Stomach (tissue), 9 donors: ENCODE data around the gene ARPC5. TPM values are rescaled to one million over a fixed set of nuclear protein-coding genes. Genes with fewer than 3 reads are reported as not detected.
"Not testable (repeated sequence)": the region's sequence is repeated elsewhere in the genome, so short reads cannot be mapped to it uniquely, and the experiment has no call there.

Source experiments
- DNase-seq, 2 donors: peaks; one replicate each; pipeline versions ENCODE4 v3.0.0 to v3.0.0-alpha.2; 2013 to 2019
- H3K27ac ChIP-seq, 5 donors: fragments of 200-600 bp in 4 of 5; sonication (generic) in 4 of 5; one replicate each; pipeline ENCODE4 v1.5.1; 2013 to 2019; ENCODE audit warnings: mild to moderate bottlenecking in 1 of 5, moderate library complexity in 1 of 5
- H3K27me3 ChIP-seq, 3 donors: fragments of 200-600 bp; sonication (generic); one replicate each; pipeline ENCODE4 v1.5.1; 2017 to 2019; ENCODE audit warnings: mixed run types in 1 of 3
- H3K36me3 ChIP-seq, 4 donors: fragments of 200-600 bp; sonication (generic); 1 replicate in 3 of 4; 2 replicates in 1 of 4; pipeline ENCODE4 v1.5.1; 2016 to 2019
- H3K4me1 ChIP-seq, 4 donors: fragments of 200-600 bp; sonication (generic); one replicate each; pipeline ENCODE4 v1.5.1; 2016 to 2019
- H3K4me3 ChIP-seq, 4 donors: fragments of 200-600 bp; sonication (generic) in 3 of 4; one replicate each; pipeline ENCODE4 v1.5.1; 2016 to 2019; ENCODE audit warnings: mild to moderate bottlenecking in 1 of 4
- H3K9me3 ChIP-seq, 4 donors: fragments of 200-600 bp; sonication (generic); one replicate each; pipeline ENCODE4 v1.5.1; 2016 to 2019
- EP300 ChIP-seq: sonication (generic); formaldehyde crosslinking; IDR thresholded peaks from one replicate; pipeline ENCODE4 v1.6.1; 2017; ENCODE audit warnings: antibody characterized with exemption
- POLR2A ChIP-seq, 4 donors: fragments of 450-650 bp; IDR thresholded peaks; one replicate each; pipeline ENCODE4 v1.6.1; 2016; ENCODE audit warnings: antibody characterized with exemption in 4 of 4, control low read depth in 2 of 4, mild to moderate bottlenecking in 1 of 4, moderate library complexity in 1 of 4
- POLR2AphosphoS5 ChIP-seq, 3 donors: sonication (generic); formaldehyde crosslinking; IDR thresholded peaks; one replicate each; pipeline ENCODE4 v1.6.1; 2016; ENCODE audit warnings: antibody characterized with exemption in 3 of 3
- WGBS, 5 donors: extraction: QIAGEN DNeasy Blood & Tissue Kit in 3 of 5; methylation state at CpG; one replicate each; pipeline versions ENCODE4 v1.1.5 to v1.1.7; 2013 to 2018; 5-methylcytosine and 5-hydroxymethylcytosine counted together
- intact Hi-C: fragments of 100-400 bp; cut with DNase I; formaldehyde crosslinking; loops from one replicate; pipeline ENCODE4 v1.15.1; 2023; ENCODE audit warnings: low total_unique reads
- polyA plus RNA-seq, 3 donors: library from polyadenylated mRNA; stranded (reverse); fragments of 200-250 nt; gene quantifications; one replicate each; pipeline ENCODE4 v1.2.3, GENCODE V29; 2013
- total RNA-seq, 5 donors: library from RNA; depleted of rRNA; stranded (reverse); fragments of >200 nt; gene quantifications; one replicate each; pipeline versions ENCODE4 v1.1.0 to v1.2.3, GENCODE V29; 2014 to 2016
- TF ChIP-seq, protein P1 (sequence below), 7 experiments: fragments of 450-650 bp in 4 of 7; fragments of 200-600 bp in 3 of 7; sonication (generic) in 3 of 7; IDR thresholded peaks; one replicate each; pipeline ENCODE4 v1.5.1; 2016 to 2019; ENCODE audit warnings: antibody characterized with exemption in 7 of 7, control low read depth in 2 of 7, mild to moderate bottlenecking in 1 of 7
- donor health status: healthy with polysubstance abuse.
- donor health status: Bipolar disorder and iron deficiency.
- donor health status: healthy.

The ARPC5 gene
- total and polyA plus RNA-seq, 8 donors: 26.3 to 106 (median 80.6) TPM

DNA sequence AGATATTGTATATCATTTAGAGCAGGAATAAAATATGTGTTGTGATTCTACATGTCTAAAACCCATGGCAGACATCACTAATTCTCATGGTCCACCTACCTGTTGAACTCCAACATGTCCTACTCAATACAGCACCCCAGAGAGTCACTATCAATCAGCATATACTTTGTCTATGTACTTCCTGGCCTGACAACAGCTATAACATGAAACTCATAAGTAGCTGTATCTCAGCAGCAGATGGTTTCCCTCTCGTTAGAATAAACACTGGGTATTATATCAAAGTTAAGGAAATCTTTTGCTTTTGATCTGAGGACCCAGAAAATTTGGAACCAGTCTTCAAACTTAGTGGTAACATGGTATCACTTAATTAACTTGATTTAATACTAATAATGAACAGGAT lies 15.8 kb downstream of the ARPC5 start:
- H3K4me1 ChIP-seq: peaks cover 0 to 23% (median 8%) of the 10 kb centered on the region in 4 donors
- intact Hi-C loops: no loop called here
- WGBS, 5 donors: 53 to 74% (median 61%) methylated on average over 1 of the region's 1 CpG

DNA sequence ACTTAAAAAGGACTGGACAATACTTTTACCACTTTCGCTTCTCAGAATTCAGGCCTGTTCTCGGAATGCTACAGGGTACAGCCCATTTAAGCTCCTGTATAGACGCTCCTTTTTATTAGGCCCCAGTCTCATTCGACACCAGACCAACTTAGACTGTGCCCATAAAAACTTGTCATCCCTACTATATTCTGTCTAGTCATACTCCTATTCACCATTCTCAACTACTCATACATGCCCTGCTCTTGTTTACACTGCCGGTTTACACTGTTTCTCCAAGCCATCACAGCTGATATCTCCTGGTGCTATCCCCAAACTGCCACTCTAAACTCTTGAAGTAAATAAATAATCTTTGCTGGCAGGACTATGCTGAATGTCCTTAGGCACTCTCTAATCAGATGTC lies 17.4 kb downstream of the ARPC5 start:
- not testable (repeated sequence) for DNase-seq

More for the DNA sequence above, 15.8 kb downstream of the ARPC5 start:
- Histone ChIP-seq H3K9me3 (no peaks in the 10 kb centered on the region), H3K27me3 (no peaks in the 10 kb centered on the region), H3K4me3 (no peak overlapping the region), H3K27ac (no peak overlapping the region), H3K36me3 (peaks cover 0 to 15% (median 12%) of the 10 kb centered on the region in 4 donors)
- TF ChIP-seq, protein P1, sequence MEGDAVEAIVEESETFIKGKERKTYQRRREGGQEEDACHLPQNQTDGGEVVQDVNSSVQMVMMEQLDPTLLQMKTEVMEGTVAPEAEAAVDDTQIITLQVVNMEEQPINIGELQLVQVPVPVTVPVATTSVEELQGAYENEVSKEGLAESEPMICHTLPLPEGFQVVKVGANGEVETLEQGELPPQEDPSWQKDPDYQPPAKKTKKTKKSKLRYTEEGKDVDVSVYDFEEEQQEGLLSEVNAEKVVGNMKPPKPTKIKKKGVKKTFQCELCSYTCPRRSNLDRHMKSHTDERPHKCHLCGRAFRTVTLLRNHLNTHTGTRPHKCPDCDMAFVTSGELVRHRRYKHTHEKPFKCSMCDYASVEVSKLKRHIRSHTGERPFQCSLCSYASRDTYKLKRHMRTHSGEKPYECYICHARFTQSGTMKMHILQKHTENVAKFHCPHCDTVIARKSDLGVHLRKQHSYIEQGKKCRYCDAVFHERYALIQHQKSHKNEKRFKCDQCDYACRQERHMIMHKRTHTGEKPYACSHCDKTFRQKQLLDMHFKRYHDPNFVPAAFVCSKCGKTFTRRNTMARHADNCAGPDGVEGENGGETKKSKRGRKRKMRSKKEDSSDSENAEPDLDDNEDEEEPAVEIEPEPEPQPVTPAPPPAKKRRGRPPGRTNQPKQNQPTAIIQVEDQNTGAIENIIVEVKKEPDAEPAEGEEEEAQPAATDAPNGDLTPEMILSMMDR (IDR thresholded peaks at IDR 0.05): no peak
- TF ChIP-seq POLR2A (IDR thresholded peaks at IDR 0.05): no peak
- no peak for TF ChIP-seq EP300
- no peak for TF ChIP-seq POLR2AphosphoS5 (IDR thresholded peaks at IDR 0.05)
- no peak for DNase-seq

DNA sequence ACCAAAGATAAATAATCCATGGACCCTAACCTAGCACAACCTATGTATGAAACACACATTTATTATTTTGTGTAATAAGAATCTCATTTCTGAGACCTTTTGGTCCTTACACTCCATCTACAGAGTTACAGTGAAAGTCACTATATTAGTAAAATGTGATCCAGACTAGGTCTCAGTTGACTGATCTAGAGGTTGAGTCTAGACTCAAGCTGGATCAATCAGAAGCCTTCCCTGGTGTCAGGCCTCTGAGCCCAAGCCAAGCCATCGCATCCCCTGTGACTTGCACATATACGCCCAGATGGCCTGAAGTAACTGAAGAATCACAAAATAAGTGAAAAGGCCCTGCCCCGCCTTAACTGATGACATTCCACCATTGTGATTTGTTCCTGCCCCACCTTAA lies 22.6 kb downstream of the ARPC5 start:
- H3K27me3 ChIP-seq, H3K27ac ChIP-seq, H3K4me3 ChIP-seq, H3K36me3 ChIP-seq, H3K9me3 ChIP-seq, DNase-seq, intact Hi-C loops: not testable (repeated sequence)
- WGBS, 5 donors: 85 to 97% (median 91%) methylated on average over 2 to 3 of the region's 3 CpGs
- H3K4me1 ChIP-seq: peaks cover 0 to 24% (median 10%) of the 10 kb centered on the region in 4 donors

More for the DNA sequence above, 17.4 kb downstream of the ARPC5 start:
- H3K27me3 ChIP-seq, H3K36me3 ChIP-seq, H3K27ac ChIP-seq, H3K9me3 ChIP-seq, intact Hi-C loops, H3K4me3 ChIP-seq: not testable (repeated sequence)
- peaks cover 0 to 20% (median 8%) of the 10 kb centered on the region in 4 donors for H3K4me1 ChIP-seq
- 81 to 93% (median 90%) methylated on average over 4 to 5 of the region's 5 CpGs for WGBS, 5 donors

DNA sequence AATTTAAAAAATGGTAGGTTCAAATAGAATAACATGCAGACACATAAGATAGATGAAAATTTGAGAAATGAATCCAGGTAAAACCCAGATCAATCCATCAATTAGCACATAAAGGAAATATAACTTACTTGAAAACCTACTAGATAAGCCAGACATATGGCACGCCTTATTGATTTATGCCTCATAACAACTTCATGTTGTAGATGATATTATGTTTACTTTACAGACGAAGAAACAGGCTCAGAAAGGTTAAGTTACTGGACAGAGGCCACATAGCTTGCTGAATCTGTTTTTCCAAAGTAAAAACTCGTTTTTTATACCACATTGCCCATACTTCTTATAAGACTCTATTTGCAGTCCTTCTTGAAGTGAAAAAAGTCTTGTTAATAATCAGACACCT lies 23.2 kb downstream of the ARPC5 start:
- Histone ChIP-seq H3K4me3 (no peak overlapping the region), H3K36me3 (no peaks in the 10 kb centered on the region), H3K27ac (no peak overlapping the region), H3K27me3 (no peaks in the 10 kb centered on the region), H3K9me3 (no peaks in the 10 kb centered on the region), H3K4me1 (peaks cover 0 to 24% (median 10%) of the 10 kb centered on the region in 4 donors)
- DNase-seq: no peak
- WGBS, 5 donors: 39 to 53% (median 44%) methylated on average over 3 of the region's 3 CpGs
- TF ChIP-seq EP300 (no peak), POLR2AphosphoS5 (IDR thresholded peaks at IDR 0.05) (no peak), POLR2A (IDR thresholded peaks at IDR 0.05) (no peak)
- TF ChIP-seq, protein P1 (IDR thresholded peaks at IDR 0.05): no peak
- intact Hi-C loops: no loop called here

DNA sequence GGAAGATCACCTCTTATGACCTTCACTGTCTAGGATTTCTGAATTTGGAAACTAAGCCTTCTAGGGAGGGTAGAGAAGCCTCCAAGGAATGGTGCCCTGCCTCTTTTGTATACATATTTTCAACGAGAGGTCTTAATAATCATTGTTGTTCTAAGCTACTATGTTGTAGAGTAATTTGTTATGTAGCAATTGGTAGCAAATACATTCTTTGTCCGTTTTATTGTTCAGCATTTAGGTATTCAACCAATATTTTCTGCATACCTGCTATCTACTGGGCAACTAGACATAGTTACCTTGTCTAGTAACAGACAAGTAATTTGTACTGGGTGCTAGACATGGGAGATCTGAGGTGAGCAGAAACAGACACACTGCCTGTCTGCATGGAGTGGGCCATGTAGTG lies 24.6 kb downstream of the ARPC5 start:
- Histone ChIP-seq H3K4me3 (no peak overlapping the region), H3K4me1 (peaks cover 0 to 24% (median 10%) of the 10 kb centered on the region in 4 donors), H3K36me3 (no peaks in the 10 kb centered on the region), H3K27ac (no peak overlapping the region), H3K9me3 (no peaks in the 10 kb centered on the region), H3K27me3 (no peaks in the 10 kb centered on the region)
- WGBS, 5 donors: 28 to 75% (median 35%) methylated on average over 2 of the region's 2 CpGs
- no peak for TF ChIP-seq EP300
- no peak for TF ChIP-seq POLR2AphosphoS5 (IDR thresholded peaks at IDR 0.05)
- TF ChIP-seq, protein P1 (IDR thresholded peaks at IDR 0.05): no peak
- TF ChIP-seq POLR2A (IDR thresholded peaks at IDR 0.05): no peak
- intact Hi-C loops: no loop called here
- no peak for DNase-seq
